ENCODE data around the gene DNAAF3. TPM values are rescaled to one million over a fixed set of nuclear protein-coding genes. Genes with fewer than 3 reads are reported as not detected.

DNAAF3 gene
- total RNA-seq, 4 donors from 2014 or later: 0.39 TPM; not detected in 3

DNA sequence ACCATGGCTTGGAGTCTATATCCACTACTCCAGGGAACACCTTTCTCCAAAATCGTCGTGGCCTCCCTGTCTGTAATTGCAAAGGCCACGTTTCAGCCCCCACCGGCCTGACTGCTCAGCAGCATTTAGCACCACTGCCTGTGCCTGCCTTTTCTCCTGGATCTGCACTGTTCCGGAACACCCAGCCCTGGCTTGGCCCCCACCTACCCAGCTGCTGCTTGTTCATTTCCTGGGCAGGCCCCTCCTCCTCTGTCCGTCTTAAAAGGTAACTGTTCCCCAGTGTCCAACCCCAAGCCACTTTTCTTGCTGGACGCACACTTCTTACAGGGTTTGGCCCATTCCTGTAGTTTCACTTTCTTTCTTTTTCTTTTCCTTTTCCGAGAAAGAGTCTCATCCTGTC, 22.2 kb upstream of the DNAAF3 start:
- H3K9me3 ChIP-seq: no peaks in the 10 kb centered on the region
- in situ Hi-C loops (cut with MboI; ENCODE audit: low sequenced_read_pairs in 4 of 4): no loop called here
- no peaks in the 10 kb centered on the region for H3K4me1 ChIP-seq
- H3K36me3 ChIP-seq: no peaks in the 10 kb centered on the region
- H3K4me3 ChIP-seq: no peak overlapping the region
- H3K27ac ChIP-seq: no peak overlapping the region
- peaks cover 7 to 8% (median 8%) of the 10 kb centered on the region in 3 donors for H3K27me3 ChIP-seq
- no peak for ATAC-seq
- DNase-seq: no peak
- intact Hi-C loops (cut with DNase I; ENCODE audit: low total_unique reads): no loop called here
- TF ChIP-seq POLR2A (IDR thresholded peaks at IDR 0.05): no peak
- TF ChIP-seq, protein P1, sequence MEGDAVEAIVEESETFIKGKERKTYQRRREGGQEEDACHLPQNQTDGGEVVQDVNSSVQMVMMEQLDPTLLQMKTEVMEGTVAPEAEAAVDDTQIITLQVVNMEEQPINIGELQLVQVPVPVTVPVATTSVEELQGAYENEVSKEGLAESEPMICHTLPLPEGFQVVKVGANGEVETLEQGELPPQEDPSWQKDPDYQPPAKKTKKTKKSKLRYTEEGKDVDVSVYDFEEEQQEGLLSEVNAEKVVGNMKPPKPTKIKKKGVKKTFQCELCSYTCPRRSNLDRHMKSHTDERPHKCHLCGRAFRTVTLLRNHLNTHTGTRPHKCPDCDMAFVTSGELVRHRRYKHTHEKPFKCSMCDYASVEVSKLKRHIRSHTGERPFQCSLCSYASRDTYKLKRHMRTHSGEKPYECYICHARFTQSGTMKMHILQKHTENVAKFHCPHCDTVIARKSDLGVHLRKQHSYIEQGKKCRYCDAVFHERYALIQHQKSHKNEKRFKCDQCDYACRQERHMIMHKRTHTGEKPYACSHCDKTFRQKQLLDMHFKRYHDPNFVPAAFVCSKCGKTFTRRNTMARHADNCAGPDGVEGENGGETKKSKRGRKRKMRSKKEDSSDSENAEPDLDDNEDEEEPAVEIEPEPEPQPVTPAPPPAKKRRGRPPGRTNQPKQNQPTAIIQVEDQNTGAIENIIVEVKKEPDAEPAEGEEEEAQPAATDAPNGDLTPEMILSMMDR (IDR thresholded peaks at IDR 0.05 in 4 of 5, conservative IDR thresholded peaks at IDR 0.05 in 1 of 5): no peak

DNA sequence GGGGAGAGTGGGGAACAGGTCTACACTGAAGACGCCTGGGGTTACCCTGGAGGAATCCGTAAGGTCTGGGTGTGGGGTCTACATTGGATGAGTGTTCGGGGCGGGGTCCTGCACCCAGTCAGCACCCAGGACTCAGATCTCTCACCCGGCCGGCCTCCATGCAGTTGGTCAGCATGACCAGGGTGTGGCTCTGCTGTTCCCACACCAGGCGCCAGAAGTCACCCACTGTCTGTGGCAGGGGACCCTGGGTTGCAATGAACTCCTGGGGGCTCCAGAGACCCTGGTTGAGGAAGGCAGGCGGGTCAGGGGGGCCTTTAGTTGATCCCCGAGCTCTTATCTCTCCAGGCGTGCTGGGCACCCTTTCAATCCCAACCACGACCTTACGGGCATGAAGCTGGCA, 19.7 kb upstream of the DNAAF3 start:
- Histone ChIP-seq H3K27ac (no peak overlapping the region), H3K9me3 (no peaks in the 10 kb centered on the region), H3K27me3 (peaks cover 19 to 25% (median 25%) of the 10 kb centered on the region in 3 donors), H3K36me3 (no peaks in the 10 kb centered on the region), H3K4me3 (no peak overlapping the region), H3K4me1 (no peaks in the 10 kb centered on the region)
- ATAC-seq (no peak), DNase-seq (no peak)
- intact Hi-C loops (cut with DNase I; ENCODE audit: low total_unique reads) (no loop called here), in situ Hi-C loops (cut with MboI; ENCODE audit: low sequenced_read_pairs in 4 of 4) (no loop called here)
- TF ChIP-seq, protein P1 (IDR thresholded peaks at IDR 0.05 in 4 of 5, conservative IDR thresholded peaks at IDR 0.05 in 1 of 5): no peak
- no peak for TF ChIP-seq POLR2A (IDR thresholded peaks at IDR 0.05)

DNA sequence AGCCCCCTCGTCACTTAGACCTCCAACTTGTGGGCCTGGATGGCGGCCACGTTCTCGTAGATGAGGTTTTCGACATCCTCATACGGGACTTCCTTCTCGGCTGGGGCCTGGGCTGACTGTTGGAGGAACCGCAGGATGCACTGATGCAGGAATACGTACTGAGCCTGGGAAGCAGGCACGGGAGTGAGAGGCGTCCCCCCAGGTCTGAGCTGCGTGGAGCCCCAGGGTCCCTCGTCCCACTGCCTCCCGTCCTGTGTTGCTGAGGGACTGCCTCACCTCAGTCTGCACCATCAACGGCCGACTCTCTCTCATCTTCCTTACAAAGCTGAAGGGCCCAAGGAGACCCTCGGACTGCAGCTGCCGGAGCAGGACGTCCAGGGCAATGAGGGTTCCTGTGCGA, 15.3 kb upstream of the DNAAF3 start:
- in situ Hi-C loops (cut with MboI; ENCODE audit: low sequenced_read_pairs in 4 of 4): no loop called here
- DNase-seq (no peak), ATAC-seq (no peak)
- peaks cover 6 to 8% of the 10 kb centered on the region in 2 donors for H3K4me1 ChIP-seq
- intact Hi-C loops (cut with DNase I; ENCODE audit: low total_unique reads): no loop called here
- no peak overlapping the region for H3K27ac ChIP-seq
- TF ChIP-seq, protein P1 (IDR thresholded peaks at IDR 0.05 in 4 of 5, conservative IDR thresholded peaks at IDR 0.05 in 1 of 5): no peak
- TF ChIP-seq POLR2A (IDR thresholded peaks at IDR 0.05): no peak
- peaks cover 62 to 66% (median 65%) of the 10 kb centered on the region in 3 donors for H3K27me3 ChIP-seq
- no peaks in the 10 kb centered on the region for H3K9me3 ChIP-seq
- no peaks in the 10 kb centered on the region for H3K36me3 ChIP-seq
- H3K4me3 ChIP-seq: no peak overlapping the region

DNA sequence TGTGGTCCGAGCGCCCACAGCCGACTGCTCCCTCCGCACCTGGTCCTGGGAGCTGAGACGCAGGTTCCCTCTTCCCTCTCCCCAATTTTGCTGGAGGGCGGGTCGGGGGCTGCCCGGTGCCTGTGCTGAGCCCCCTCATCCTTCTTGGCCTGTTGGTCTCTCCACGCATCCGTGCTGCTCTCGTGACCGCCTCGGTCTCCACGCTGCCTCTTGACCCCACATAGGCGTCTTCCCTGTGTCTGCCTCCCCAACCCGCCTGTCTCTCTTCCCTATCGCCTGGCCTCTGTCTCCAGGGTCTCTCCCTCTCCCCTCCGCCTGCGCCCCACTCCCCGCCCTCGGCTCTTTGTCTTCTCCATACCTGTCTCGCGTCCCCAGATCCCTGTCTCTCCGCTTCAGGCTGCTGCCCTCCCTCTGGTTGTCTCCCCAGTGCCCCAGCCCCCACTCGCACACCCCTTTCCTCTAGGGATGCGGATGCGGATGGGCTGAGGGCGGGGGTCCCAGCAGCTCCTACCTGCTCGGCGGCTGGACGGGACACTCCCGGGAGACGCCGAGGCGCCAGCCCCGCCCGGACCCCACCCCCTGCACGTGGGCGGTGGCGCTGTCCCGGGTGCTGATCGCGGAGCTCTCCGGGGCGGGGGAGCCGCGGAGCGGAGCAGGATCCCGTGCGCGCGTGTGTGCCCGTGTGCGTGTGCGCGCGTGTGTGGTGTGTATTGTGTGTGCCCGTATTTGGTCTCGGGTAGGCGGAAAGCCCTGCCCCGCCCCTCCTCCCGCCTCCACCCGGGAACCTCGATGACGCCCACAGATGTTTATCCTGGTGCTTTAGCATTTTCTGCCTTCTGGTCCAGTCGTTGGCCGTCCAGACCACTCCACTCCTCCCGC, 13.4 kb upstream of the DNAAF3 start, which contains the start of gene SYT5:
TSS of gene SYT5 (minus strand) at position 684 of the 879 bp plus-strand sequence. CDS start 1,248 bp downstream, outside the sequence.
- Histone ChIP-seq H3K27ac (no peak within 1 kb of the TSS), H3K4me3 (peak within 1 kb of the TSS; percentile 13 to 44 (median 41)), H3K27me3 (peaks cover 76 to 77% (median 77%) of the 10 kb centered on the region in 3 donors), H3K9me3 (no peaks in the 10 kb centered on the region), H3K36me3 (no peaks in the 10 kb centered on the region), H3K4me1 (peaks cover 6 to 8% of the 10 kb centered on the region in 2 donors)
- intact Hi-C loops (cut with DNase I; ENCODE audit: low total_unique reads): no loop called here
- TF ChIP-seq, protein P1 (IDR thresholded peaks at IDR 0.05 in 4 of 5, conservative IDR thresholded peaks at IDR 0.05 in 1 of 5): no peak
- no peak for TF ChIP-seq POLR2A (IDR thresholded peaks at IDR 0.05)
- ATAC-seq (no peak), DNase-seq (no peak)
- in situ Hi-C loops (cut with MboI; ENCODE audit: low sequenced_read_pairs in 4 of 4): no loop called here

All from gastrocnemius medialis (tissue), 4 donors.